ENCODE data around the gene MAGEB6B. TPM values are rescaled to one million over a fixed set of nuclear protein-coding genes. Genes with fewer than 3 reads are reported as not detected.
"Not testable (repeated sequence)": the region's sequence is repeated elsewhere in the genome, so short reads cannot be mapped to it uniquely, and the experiment has no call there.

Gene MAGEB6B, protein sequence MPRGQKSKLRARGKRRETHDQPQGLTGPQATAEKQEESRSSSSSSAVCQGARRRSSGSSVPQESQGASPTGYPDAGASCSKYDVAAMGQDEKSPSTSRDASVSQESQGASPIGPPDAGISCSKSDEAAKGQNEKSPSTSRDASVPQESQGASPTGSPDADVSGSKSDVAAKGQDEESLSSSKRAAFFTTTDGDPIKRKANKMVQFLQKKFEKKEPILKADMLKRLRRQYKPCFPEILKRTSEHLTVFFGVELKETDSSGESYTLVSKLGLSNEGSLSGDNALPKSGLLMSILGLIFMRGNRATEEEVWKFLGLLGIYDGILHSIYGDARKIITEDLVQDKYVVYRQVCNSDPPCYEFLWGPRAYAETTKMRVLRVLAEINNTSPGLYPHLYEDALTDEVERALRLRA
- not detected for polyA plus RNA-seq (2013, experiment 1 of 2; ENCODE audit: insufficient read length)
- polyA plus RNA-seq (2013, experiment 2 of 2; ENCODE audit: insufficient read length), result not detected

DNA sequence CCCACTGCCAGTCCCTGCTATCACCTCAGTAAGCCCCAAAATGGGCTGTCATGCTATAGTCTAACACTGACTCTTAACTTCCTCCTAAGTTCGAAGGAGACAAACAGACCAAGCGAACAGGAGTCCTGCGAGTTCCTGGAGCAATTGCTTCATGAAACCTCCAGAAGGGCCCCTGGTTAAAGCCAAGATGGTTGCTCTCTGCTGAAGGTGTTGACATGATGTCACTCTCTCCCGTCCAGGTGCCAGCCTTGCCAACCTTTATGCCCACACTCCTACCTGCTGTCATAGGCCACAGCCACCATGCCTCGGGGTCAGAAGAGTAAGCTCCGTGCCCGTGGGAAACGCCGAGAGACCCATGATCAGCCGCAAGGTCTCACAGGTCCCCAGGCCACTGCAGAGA is at the start of gene MAGEB6B:
TSS of gene MAGEB6B (plus strand) at position 301 of the 400 bp plus-strand sequence. CDS start at position 301, 0 bp downstream.
- no peak for DNase-seq

DNA sequence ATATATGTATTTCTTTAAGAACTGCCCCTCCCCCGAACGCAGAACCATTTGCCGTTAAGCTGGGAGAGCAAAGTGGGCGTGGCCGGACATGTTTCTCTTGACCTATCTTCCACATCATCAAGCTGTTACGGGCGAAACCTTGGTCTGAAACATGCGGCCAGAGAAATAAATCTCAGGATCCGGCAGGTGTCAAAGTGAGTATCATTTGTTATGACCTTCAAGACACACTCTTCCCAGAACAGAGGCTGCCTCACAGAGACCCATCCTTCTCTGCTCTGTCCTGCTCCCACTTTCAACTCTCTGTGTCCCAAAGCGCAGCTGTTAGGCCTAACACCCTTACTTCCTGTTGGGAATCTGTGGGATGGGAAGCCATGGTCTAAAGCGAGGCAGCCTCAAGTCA is 22.1 kb upstream of the MAGEB6B start, which contains the start of gene MAGEB18:
TSS of gene MAGEB18 (plus strand) at position 70 of the 400 bp plus-strand sequence. CDS start 643 bp downstream, outside the sequence.
- no peak for DNase-seq

DNA sequence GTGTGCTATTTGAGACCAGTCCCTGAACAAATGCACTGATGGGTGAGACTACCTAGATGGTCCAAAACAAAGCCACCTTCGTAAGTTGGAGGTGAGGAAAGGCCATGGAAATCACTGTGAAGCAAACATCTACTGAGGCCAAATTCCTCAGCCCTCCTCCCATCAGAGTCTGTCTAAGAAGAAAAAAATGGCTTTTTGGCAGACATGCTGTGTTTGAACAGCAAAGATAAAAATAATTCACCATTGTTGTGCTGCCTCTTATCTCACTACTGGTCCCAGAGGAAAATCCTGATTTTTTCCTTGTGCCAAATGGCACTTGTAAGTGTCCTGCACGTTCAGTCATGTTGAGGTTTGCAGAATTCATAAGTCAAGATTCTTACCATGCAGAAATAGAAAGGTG is 14.4 kb upstream of the MAGEB6B start:
- no peak for DNase-seq

DNA sequence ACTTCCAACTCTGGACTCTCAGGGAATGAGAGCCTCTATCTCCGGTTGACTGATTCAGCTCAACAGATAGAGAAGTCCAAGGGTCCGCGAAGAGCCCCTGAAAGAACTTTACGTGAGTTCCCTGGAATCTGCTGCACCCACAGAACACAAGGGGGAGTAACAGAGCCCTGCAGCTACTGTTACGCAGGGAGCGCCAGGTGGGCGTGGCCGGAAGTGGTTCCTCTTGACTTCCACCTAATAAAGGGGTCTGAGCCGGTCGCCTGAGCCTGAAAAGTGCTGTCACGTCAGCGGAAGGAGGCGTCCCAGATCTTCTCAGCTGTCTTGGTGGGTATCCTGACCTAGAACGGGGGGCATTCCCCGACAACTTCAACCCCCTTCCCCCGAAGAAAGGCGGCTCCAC is 31.8 kb downstream of the MAGEB6B start, which contains the start of gene MAGEB6:
TSS of gene MAGEB6 (plus strand) at position 237 of the 400 bp plus-strand sequence. CDS start 1,407 bp downstream, outside the sequence.
- no peak for DNase-seq

DNA sequence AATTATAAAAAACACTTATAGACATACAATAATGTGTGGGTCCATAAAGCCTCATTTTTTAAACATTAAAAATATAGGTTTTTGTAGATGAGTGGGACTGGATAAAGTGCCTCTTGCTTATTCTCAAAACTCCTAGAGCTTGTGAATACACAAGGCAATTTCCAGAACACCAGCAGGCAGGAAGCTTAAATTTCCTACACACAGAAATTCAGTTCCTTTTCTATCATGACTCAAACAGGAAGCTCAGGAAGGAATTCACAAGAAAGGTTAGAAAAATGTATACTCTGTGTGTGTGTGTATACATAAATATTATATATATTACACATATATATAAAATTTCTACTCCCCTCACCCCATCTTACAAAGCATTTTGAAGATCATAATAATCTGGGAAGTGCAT is 43.2 kb downstream of the MAGEB6B start:
- no peak for DNase-seq

DNA sequence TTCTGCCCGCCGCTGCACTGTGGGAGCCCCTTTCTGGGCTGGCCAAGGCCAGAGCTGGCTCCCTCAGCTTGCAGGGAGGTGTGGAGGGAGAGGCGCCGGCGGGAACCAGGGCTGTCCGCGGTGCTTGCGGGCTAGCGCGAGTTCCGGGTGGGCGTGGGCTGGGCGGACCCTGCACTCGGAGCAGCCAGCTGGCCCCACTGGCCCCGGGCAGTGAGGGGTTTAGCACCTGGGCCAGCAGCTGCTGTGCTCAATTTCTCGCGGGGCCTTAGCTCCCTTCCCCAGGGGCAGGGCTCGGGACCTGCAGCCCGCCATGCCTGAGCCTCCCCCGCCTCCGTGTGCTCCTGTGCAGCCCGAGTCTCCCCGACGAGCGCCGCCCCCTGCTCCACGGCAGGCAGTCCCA is 44.3 kb downstream of the MAGEB6B start:
- not testable (repeated sequence) for DNase-seq

DNA sequence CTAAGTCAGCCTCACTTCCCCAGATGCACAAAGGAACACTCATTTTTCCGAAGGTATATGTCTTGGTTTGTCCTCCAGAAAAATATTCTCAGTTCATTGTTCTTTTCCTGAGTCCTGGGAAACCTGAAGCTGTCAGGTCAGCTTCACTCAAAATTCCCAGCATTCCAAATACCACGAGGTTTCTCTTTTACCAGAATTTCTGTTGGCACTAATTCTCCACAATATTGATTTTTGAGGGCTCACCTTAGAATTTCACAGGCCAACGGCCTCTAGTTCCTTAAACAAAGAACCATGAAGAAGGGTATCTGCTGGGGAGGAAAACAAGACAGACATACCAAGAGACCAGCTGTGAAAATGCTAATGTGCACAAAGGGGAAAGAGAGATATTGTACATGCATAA is 47.6 kb downstream of the MAGEB6B start:
- no peak for DNase-seq

Data from fibroblast of skin of scalp (primary cell).